ENCODE results near the gene NRL.

- TF ChIP-seq EP300 (IDR thresholded peaks at IDR 0.05) (no peak), CTCF (IDR thresholded peaks at IDR 0.05) (no peak), POLR2A (IDR thresholded peaks at IDR 0.05) (no peak)
These were observed 1.5 kb upstream of the NRL start for GRCh38 chr14:24116128-24116814.
